Esophagus muscularis mucosa (tissue), 4 donors: Measurements from ENCODE around the gene FOXF2.

ENCODE experiments used
- EP300 ChIP-seq: sonication (generic); formaldehyde crosslinking; IDR thresholded peaks from one replicate; pipeline ENCODE4 v1.6.1; 2017; ENCODE audit warnings: antibody characterized with exemption
- POLR2A ChIP-seq: fragments of 450-650 bp; IDR thresholded peaks from one replicate; pipeline ENCODE4 v1.6.1; 2017; ENCODE audit warnings: antibody characterized with exemption, moderate library complexity, mild to moderate bottlenecking, low read depth
- POLR2AphosphoS5 ChIP-seq, 2 donors: sonication (generic); formaldehyde crosslinking; IDR thresholded peaks; one replicate each; pipeline ENCODE4 v1.6.1; 2017; ENCODE audit warnings: antibody characterized with exemption in 2 of 2
- TF ChIP-seq, protein P1 (sequence below), 3 experiments: fragments of 200-600 bp in 2 of 3; fragments of 450-650 bp in 1 of 3; sonication (generic) in 2 of 3; IDR thresholded peaks; one replicate each; pipeline ENCODE4 v1.5.1; 2017 to 2019; ENCODE audit warnings: antibody characterized with exemption in 3 of 3, mild to moderate bottlenecking in 2 of 3, moderate library complexity in 1 of 3

DNA sequence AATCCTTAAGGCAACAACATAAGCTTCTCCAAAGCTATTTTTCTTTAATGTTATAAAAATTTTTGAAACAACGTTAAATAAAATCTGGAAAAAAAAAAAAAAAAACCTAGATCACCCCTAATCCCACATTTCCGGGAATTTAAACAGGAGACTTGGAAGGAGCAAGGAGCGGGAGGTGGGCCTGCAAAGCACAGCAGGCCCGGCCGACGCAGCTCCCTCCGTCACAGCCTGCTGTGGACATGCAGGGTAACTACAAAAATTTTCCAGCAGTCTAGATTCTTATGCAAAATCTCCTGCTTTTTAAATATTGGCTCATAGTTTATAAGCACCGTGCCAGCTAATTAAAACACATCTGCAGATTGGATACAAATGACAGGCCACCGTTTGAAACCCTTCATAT is 23.5 kb downstream of the FOXF2 start:
- TF ChIP-seq, protein P1, sequence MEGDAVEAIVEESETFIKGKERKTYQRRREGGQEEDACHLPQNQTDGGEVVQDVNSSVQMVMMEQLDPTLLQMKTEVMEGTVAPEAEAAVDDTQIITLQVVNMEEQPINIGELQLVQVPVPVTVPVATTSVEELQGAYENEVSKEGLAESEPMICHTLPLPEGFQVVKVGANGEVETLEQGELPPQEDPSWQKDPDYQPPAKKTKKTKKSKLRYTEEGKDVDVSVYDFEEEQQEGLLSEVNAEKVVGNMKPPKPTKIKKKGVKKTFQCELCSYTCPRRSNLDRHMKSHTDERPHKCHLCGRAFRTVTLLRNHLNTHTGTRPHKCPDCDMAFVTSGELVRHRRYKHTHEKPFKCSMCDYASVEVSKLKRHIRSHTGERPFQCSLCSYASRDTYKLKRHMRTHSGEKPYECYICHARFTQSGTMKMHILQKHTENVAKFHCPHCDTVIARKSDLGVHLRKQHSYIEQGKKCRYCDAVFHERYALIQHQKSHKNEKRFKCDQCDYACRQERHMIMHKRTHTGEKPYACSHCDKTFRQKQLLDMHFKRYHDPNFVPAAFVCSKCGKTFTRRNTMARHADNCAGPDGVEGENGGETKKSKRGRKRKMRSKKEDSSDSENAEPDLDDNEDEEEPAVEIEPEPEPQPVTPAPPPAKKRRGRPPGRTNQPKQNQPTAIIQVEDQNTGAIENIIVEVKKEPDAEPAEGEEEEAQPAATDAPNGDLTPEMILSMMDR (IDR thresholded peaks at IDR 0.05), result no peak
- TF ChIP-seq POLR2A (no peak), POLR2AphosphoS5 (IDR thresholded peaks at IDR 0.05) (no peak), EP300 (no peak)
